NB4 (cell line): Measurements from ENCODE around the gene LAMA1.

Experiments
- DNase-seq: peaks from one replicate; pipeline ENCODE4 v3.0.0; 2010; ENCODE audit warnings: low read depth
- H3K4me3 ChIP-seq: one replicate; pipeline ENCODE4 v1.5.1; 2011; ENCODE audit warnings: mild to moderate bottlenecking, low read depth, low read length, moderate library complexity
- MYC ChIP-seq: IDR thresholded peaks from 2 replicates; pipeline ENCODE4 v1.6.1; 2011; ENCODE audit warnings: low read depth, low read length
- POLR2A ChIP-seq: IDR thresholded peaks from 2 replicates; pipeline ENCODE4 v1.6.1; 2011; ENCODE audit warnings: mild to moderate bottlenecking; ENCODE audit not compliant: insufficient read length; ENCODE audit errors: extremely low read depth
- TF ChIP-seq, protein P1 (sequence below): IDR thresholded peaks from 2 replicates; pipeline ENCODE4 v1.6.1; 2011; ENCODE audit warnings: low read depth, low read length
- TF ChIP-seq, protein P2 (sequence below): IDR thresholded peaks from one replicate; pipeline ENCODE4 v1.5.1; 2012; ENCODE audit warnings: low read depth, low read length

LAMA1 gene

DNA sequence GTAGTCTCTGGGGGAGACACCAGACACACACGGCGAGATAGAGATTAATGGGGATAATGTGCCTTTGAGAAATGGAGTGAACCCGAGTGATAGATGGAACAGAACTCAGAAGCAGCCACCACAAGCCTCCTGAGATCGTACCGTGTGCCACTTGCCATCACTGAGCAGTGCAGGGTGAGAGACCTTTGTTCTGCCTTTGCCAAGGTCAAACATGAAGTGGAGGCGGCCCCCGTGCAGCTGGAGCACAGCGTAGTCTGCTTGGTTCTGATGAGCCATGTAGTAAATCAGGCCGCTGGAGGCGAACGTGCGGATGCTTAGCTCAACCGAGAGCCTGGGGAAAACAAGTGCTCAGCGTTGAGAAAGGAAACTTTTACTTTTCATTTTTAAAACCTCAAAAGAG is 167.0 kb downstream of the LAMA1 start:
- TF ChIP-seq POLR2A (no peak), MYC (no peak)
- TF ChIP-seq, protein P1, sequence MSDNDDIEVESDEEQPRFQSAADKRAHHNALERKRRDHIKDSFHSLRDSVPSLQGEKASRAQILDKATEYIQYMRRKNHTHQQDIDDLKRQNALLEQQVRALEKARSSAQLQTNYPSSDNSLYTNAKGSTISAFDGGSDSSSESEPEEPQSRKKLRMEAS, result no peak
- TF ChIP-seq, protein P2, sequence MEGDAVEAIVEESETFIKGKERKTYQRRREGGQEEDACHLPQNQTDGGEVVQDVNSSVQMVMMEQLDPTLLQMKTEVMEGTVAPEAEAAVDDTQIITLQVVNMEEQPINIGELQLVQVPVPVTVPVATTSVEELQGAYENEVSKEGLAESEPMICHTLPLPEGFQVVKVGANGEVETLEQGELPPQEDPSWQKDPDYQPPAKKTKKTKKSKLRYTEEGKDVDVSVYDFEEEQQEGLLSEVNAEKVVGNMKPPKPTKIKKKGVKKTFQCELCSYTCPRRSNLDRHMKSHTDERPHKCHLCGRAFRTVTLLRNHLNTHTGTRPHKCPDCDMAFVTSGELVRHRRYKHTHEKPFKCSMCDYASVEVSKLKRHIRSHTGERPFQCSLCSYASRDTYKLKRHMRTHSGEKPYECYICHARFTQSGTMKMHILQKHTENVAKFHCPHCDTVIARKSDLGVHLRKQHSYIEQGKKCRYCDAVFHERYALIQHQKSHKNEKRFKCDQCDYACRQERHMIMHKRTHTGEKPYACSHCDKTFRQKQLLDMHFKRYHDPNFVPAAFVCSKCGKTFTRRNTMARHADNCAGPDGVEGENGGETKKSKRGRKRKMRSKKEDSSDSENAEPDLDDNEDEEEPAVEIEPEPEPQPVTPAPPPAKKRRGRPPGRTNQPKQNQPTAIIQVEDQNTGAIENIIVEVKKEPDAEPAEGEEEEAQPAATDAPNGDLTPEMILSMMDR, result no peak
- H3K4me3 ChIP-seq, result no peak overlapping the region
- DNase-seq, result no peak

DNA sequence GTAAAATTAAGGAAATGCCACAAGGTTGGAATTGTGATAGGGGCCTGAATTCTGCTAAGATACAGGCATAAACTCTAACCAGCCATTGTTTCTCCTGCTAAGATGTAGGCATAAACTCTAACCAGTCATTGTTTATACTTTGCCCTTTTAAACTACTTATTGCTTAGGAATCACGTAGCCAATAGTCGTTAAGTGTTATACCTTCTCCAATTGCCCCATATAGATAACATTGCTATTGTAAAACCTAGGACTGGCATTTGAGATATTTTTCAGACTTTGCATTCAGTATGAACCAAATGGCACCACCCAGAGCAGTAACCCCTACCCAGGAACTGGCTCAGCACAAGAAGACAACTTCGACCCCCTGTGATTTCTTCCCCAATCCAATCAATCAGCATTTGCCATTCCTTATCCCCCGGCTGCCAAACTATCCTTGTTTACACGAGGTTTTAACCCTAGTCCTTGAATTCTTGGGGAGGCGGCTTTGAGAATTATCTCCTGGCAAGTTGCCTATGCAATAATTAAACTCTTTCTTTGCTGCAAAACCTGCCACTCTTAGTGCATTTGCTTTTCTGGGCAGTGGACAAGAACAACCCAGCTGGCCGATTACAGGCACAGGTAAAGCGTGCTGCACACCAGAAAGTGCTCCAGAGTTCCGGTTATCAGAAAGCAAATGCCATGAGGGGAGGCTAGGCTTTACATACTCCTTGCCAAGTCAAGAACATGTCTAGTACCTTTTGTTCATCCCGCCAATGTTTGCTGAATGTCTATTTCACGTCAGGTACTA is 167.6 kb downstream of the LAMA1 start:
- no peak overlapping the region for H3K4me3 ChIP-seq
- DNase-seq, result no peak
- TF ChIP-seq, protein P2, result no peak
- TF ChIP-seq, protein P1, result no peak
- no peak for TF ChIP-seq POLR2A
- no peak for TF ChIP-seq MYC

DNA sequence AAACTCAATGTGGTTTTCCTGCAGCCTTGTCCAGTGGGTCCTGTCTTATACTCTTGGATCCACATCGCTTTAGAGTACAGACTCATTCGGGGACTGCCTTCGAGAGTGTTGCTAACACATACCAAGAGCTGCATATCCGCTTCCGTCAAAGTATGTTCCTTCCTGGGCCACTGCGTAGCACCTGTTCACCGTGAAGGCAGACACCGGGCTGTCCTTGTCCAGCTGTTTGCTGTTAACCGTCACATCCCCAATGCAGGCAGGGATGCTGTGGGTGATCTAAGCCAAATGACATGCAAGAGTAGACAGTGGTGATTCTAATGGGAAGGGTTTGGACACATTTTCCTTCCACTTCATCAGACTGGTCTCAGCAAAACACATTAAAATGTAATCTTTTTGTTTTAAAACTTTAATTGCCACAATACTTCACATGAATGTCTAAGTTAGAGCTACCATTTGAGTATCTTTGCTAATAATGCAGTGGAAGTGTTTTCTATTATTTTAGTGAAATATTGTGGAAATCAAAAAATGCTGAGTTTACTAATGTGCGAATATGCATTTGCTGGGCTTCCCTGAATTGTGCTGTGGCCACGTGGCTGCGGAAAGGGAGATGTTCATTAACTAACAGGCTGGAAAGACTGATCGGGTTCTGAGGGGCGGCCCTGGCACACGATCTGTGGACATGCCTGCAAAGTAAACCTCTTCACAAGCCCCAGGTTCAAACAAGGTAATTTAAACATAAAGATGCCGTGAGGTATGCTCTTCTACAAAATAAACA is 169.1 kb downstream of the LAMA1 start:
- no peak overlapping the region for H3K4me3 ChIP-seq
- DNase-seq, result no peak
- no peak for TF ChIP-seq POLR2A
- TF ChIP-seq, protein P2, result no peak
- TF ChIP-seq MYC, result no peak
- TF ChIP-seq, protein P1, result no peak

DNA sequence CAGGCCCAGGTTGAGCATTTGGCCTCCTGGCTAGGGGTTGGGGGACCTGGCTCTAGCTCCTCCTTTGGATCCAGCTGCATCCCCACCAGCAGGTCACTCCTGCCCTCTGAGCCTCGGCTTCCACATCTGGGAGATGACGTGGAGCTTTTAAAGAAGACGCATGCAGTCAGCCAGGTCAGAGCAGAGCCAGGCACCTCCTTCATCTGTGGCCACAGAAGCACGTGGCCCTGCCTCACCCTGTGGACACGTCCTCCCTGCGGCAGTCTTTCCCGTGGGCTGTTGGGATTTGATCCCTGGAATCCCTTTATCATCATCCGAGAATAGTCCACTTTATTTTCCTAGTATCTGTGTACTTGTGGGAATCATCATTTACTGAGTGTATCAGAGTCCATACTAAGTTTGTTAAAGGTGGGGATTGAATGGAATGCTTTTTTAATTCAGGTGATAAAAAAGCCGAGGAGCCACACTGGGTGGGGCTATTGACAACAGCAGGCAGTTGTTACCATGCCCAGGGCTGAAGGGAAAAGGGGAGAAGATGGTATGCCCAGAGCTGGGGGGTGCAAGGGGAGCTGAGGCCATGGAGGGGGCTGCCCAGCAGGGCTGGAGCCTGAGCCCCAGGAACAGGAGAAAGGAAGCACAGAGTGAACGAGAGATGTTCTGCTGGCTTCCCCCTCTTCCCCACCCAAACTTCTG is 170.1 kb downstream of the LAMA1 start:
- no peak overlapping the region for H3K4me3 ChIP-seq
- no peak for DNase-seq
- TF ChIP-seq POLR2A (no peak), MYC (no peak)
- TF ChIP-seq, protein P2, result no peak
- TF ChIP-seq, protein P1, result no peak

DNA sequence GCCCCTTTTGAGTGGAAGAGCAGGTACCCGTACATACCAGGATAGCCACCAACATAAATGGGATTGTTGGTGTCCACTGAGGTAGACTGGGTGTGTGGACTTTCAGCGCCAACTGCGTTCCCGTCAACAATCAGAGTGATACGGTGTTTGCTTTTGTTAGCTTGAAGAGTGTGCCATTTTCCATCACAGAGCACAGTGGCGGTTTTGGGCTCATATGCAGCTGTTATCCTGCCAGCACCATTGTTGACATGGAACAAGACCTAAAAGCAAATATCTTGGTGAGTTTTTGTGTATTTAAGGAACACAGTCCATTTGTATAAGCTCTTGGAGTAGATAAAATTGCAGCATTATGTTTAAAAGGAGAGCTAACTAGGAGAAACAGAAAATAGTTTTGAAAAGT is 174.5 kb downstream of the LAMA1 start:
- TF ChIP-seq, protein P2, result no peak
- TF ChIP-seq MYC, result no peak
- no peak for TF ChIP-seq POLR2A
- TF ChIP-seq, protein P1, result no peak
- no peak for DNase-seq
- no peak overlapping the region for H3K4me3 ChIP-seq
